ENCODE results near the gene LNPEP. TPM values are rescaled to one million over a fixed set of nuclear protein-coding genes. Genes with fewer than 3 reads are reported as not detected.

LNPEP gene
- total and polyA plus RNA-seq, 2 of the 13 experiments (the other 11 are each of a cell fraction or from before 2014, with no cell fraction given): 8.0 to 16.9 TPM

DNA sequence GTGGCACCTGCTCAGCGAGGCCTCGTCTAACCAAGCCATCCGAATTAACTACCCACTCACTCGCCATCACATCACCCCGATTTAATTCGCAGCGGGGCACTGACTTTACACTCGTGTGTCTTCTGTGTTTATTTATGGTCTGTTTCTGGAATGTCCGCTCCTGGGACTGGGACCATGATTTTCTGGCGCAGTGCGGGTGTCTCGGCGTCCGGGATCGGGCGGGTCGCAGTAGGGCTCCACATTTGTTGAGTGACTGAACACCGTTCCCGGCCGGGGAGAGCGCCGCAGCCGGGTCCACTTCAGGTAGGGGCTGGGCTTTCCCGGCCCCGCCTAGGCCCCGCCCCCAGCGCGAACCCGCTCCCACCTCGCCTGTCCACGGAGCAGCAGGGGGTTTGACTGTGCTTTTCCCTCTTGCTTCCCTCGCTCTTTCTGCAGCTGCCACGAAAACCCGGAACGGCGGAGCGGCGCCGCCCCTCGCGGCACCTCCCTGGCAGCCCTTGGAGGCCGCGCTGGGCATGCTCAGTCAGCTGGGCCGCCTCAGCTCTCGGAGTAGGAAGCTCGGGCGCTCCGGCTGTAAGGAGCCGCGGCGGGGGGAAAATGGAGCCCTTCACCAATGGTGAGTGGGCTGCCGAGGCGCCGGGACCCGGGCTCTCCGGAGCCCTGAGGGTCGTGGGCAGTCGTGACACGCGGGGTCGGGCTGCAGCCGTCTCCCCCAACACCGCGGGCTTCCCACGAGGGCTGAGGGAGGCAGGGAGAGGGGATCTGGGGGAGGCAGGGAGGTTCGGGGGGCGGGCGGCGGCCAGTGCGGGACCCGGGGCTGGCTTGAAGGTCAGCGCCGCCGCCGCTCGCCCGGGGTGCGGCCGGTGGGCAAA, at the start of gene LNPEP (continued):
- TF ChIP-seq ZNF781 (CRISPR knock-in tag; IDR thresholded peaks at IDR 0.05; ENCODE audit: borderline replicate concordance, not compliant biosample characterization) (peak; percentile 16), MAF1 (CRISPR knock-in tag; IDR thresholded peaks at IDR 0.05; ENCODE audit: borderline replicate concordance) (no peak), ZSCAN12 (CRISPR knock-in tag; IDR thresholded peaks at IDR 0.05) (peak; percentile 82), SATB2 (CRISPR knock-in tag; IDR thresholded peaks at IDR 0.05) (no peak), DNMT1 (CRISPR knock-in tag; IDR thresholded peaks at IDR 0.05) (0 out of 2 replicates have a peak, but pooled peaks have one; percentile 34), KDM2A (CRISPR knock-in tag; IDR thresholded peaks at IDR 0.05; ENCODE audit: borderline replicate concordance, low read depth) (peak; percentile 96), FOXP1 (IDR thresholded peaks at IDR 0.05) (no peak), FOXP1 (CRISPR knock-in tag; IDR thresholded peaks at IDR 0.05) (peak; percentile 34; the same call in 1 of the 2 replicates), ZNF788 (CRISPR knock-in tag; IDR thresholded peaks at IDR 0.05; ENCODE audit: borderline replicate concordance) (peak; percentile 83; the same call in 1 of the 2 replicates), AGO1 (IDR thresholded peaks at IDR 0.05; ENCODE audit: low read depth, low read length, poor library complexity, severe bottlenecking) (no peak), ZNF605 (CRISPR knock-in tag; IDR thresholded peaks at IDR 0.05) (peak; percentile 61; the same call in 1 of the 2 replicates), CHCHD3 (CRISPR knock-in tag; IDR thresholded peaks at IDR 0.05) (no peak), TRIM24 (CRISPR knock-in tag; IDR thresholded peaks at IDR 0.05) (no peak), ZNF331 (CRISPR knock-in tag; IDR thresholded peaks at IDR 0.05) (peak; percentile 88), SMAD9 (CRISPR knock-in tag; IDR thresholded peaks at IDR 0.05) (no peak), PCBP2 (optimal IDR thresholded peaks at IDR 0.05; ENCODE audit: low read depth, low read length, poor library complexity, severe bottlenecking) (no peak), ZKSCAN1 (IDR thresholded peaks at IDR 0.05; ENCODE audit: low read length) (no peak; the same call in 1 of the 2 replicates)
- TF ChIP-seq, protein P1, sequence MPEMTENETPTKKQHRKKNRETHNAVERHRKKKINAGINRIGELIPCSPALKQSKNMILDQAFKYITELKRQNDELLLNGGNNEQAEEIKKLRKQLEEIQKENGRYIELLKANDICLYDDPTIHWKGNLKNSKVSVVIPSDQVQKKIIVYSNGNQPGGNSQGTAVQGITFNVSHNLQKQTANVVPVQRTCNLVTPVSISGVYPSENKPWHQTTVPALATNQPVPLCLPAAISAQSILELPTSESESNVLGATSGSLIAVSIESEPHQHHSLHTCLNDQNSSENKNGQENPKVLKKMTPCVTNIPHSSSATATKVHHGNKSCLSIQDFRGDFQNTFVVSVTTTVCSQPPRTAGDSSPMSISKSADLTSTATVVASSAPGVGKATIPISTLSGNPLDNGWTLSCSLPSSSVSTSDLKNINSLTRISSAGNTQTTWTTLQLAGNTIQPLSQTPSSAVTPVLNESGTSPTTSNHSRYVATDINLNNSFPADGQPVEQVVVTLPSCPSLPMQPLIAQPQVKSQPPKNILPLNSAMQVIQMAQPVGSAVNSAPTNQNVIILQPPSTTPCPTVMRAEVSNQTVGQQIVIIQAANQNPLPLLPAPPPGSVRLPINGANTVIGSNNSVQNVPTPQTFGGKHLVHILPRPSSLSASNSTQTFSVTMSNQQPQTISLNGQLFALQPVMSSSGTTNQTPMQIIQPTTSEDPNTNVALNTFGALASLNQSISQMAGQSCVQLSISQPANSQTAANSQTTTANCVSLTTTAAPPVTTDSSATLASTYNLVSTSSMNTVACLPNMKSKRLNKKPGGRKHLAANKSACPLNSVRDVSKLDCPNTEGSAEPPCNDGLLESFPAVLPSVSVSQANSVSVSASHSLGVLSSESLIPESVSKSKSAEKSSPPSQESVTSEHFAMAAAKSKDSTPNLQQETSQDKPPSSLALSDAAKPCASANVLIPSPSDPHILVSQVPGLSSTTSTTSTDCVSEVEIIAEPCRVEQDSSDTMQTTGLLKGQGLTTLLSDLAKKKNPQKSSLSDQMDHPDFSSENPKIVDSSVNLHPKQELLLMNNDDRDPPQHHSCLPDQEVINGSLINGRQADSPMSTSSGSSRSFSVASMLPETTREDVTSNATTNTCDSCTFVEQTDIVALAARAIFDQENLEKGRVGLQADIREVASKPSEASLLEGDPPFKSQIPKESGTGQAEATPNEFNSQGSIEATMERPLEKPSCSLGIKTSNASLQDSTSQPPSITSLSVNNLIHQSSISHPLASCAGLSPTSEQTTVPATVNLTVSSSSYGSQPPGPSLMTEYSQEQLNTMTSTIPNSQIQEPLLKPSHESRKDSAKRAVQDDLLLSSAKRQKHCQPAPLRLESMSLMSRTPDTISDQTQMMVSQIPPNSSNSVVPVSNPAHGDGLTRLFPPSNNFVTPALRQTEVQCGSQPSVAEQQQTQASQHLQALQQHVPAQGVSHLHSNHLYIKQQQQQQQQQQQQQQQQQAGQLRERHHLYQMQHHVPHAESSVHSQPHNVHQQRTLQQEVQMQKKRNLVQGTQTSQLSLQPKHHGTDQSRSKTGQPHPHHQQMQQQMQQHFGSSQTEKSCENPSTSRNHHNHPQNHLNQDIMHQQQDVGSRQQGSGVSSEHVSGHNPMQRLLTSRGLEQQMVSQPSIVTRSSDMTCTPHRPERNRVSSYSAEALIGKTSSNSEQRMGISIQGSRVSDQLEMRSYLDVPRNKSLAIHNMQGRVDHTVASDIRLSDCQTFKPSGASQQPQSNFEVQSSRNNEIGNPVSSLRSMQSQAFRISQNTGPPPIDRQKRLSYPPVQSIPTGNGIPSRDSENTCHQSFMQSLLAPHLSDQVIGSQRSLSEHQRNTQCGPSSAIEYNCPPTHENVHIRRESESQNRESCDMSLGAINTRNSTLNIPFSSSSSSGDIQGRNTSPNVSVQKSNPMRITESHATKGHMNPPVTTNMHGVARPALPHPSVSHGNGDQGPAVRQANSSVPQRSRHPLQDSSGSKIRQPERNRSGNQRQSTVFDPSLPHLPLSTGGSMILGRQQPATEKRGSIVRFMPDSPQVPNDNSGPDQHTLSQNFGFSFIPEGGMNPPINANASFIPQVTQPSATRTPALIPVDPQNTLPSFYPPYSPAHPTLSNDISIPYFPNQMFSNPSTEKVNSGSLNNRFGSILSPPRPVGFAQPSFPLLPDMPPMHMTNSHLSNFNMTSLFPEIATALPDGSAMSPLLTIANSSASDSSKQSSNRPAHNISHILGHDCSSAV (CRISPR knock-in tag; IDR thresholded peaks at IDR 0.05; ENCODE audit: borderline replicate concordance): 0 out of 2 replicates have a peak, but pooled peaks have one; percentile 56
- TF ChIP-seq, protein P2, sequence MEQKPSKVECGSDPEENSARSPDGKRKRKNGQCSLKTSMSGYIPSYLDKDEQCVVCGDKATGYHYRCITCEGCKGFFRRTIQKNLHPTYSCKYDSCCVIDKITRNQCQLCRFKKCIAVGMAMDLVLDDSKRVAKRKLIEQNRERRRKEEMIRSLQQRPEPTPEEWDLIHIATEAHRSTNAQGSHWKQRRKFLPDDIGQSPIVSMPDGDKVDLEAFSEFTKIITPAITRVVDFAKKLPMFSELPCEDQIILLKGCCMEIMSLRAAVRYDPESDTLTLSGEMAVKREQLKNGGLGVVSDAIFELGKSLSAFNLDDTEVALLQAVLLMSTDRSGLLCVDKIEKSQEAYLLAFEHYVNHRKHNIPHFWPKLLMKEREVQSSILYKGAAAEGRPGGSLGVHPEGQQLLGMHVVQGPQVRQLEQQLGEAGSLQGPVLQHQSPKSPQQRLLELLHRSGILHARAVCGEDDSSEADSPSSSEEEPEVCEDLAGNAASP (CRISPR knock-in tag; IDR thresholded peaks at IDR 0.05; ENCODE audit: borderline replicate concordance): peak; percentile 70; the same call in 1 of the 2 replicates

Measured in HepG2 (cell line).